Adrenal gland (tissue), 5 donors: ENCODE data around the gene SLC6A20.
"Not testable (repeated sequence)": the region's sequence is repeated elsewhere in the genome, so short reads cannot be mapped to it uniquely, and the experiment has no call there.

Source experiments
- POLR2A ChIP-seq, 2 donors: fragments of 450-650 bp; IDR thresholded peaks; one replicate each; pipeline ENCODE4 v1.6.1; 2017; ENCODE audit warnings: antibody characterized with exemption in 2 of 2, mild to moderate bottlenecking in 2 of 2, moderate library complexity in 1 of 2
- TF ChIP-seq, protein P1 (sequence below), 6 experiments: fragments of 450-650 bp in 4 of 6; fragments of 200-600 bp in 2 of 6; sonication (generic) in 1 of 6; IDR thresholded peaks; 1 replicate in 5 of 6; 2 replicates in 1 of 6; pipeline versions ENCODE4 v1.5.1 to v1.8.0; 2016 to 2021; ENCODE audit warnings: antibody characterized with exemption in 6 of 6, mild to moderate bottlenecking in 2 of 6, moderate library complexity in 1 of 6
- donor health status: DM: no; HTN: no; CAD: no.

DNA sequence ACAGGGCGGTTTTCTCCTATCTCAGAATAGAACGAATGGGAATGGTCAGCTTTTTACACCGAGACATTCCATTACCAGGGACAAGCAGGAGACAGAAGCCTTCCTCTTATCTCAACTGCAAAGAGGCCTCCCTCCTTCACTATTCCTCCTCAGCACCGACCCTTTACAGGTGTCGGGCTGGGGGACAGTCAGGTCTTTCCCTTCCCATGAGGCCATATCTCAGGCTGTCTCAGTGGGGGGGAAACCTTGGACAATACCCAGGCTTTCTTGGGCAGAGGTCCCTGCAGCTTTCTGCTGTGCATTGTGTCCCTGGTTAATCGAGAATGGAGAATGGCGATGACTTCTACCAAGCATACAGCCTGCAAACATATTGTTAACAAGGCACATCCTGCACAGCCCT, 39.2 kb downstream of the SLC6A20 start:
- TF ChIP-seq, protein P1, sequence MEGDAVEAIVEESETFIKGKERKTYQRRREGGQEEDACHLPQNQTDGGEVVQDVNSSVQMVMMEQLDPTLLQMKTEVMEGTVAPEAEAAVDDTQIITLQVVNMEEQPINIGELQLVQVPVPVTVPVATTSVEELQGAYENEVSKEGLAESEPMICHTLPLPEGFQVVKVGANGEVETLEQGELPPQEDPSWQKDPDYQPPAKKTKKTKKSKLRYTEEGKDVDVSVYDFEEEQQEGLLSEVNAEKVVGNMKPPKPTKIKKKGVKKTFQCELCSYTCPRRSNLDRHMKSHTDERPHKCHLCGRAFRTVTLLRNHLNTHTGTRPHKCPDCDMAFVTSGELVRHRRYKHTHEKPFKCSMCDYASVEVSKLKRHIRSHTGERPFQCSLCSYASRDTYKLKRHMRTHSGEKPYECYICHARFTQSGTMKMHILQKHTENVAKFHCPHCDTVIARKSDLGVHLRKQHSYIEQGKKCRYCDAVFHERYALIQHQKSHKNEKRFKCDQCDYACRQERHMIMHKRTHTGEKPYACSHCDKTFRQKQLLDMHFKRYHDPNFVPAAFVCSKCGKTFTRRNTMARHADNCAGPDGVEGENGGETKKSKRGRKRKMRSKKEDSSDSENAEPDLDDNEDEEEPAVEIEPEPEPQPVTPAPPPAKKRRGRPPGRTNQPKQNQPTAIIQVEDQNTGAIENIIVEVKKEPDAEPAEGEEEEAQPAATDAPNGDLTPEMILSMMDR (IDR thresholded peaks at IDR 0.05) = not testable (repeated sequence)
- TF ChIP-seq POLR2A (IDR thresholded peaks at IDR 0.05) = not testable (repeated sequence)
